HAP-1 (cell line): ENCODE measurements around the gene TAF15.

Source experiments
- DNase-seq, 2 experiments: peaks; one replicate each; pipeline ENCODE4 v3.0.0-alpha.2; 2016 to 2020; ENCODE audit warnings: low spot score in 2 of 2
- H3K27me3 ChIP-seq: fragments of 250-450 bp; sonication (Bioruptor Pico); 2 replicates; pipeline ENCODE4 v1.5.1; 2020; ENCODE audit warnings: low read depth, mild to moderate bottlenecking, moderate library complexity
- H3K36me3 ChIP-seq: fragments of 250-450 bp; sonication (Bioruptor Pico); replicated peaks from 2 replicates; pipeline ENCODE4 v1.5.1; 2020; ENCODE audit warnings: mild to moderate bottlenecking
- H3K4me1 ChIP-seq: fragments of 250-450 bp; sonication (Bioruptor Pico); 2 replicates; pipeline ENCODE4 v1.5.1; 2020; ENCODE audit warnings: mild to moderate bottlenecking
- H3K4me3 ChIP-seq: fragments of 250-450 bp; sonication (Bioruptor Pico); 2 replicates; pipeline ENCODE4 v1.5.1; 2020; ENCODE audit warnings: mild to moderate bottlenecking, moderate library complexity
- H3K9me3 ChIP-seq: fragments of 250-450 bp; sonication (Bioruptor Pico); 2 replicates; pipeline ENCODE4 v1.5.1; 2020; ENCODE audit warnings: mild to moderate bottlenecking, moderate library complexity
- in situ Hi-C: fragments of 300-500 bp; cut with MboI; formaldehyde crosslinking; loops from 3 replicates; pipeline ENCODE4 v1.14.3; 2020; ENCODE audit warnings: low sequenced_read_pairs, inconsistent platforms, mixed read lengths

TAF15 gene

GRCh38 chr17:35855965-35856364 is 46.7 kb downstream of the TAF15 start:
- DNase-seq = no peak
- in situ Hi-C loops = no loop called here

GRCh38 chr17:35856603-35857002 is 47.3 kb downstream of the TAF15 start:
- Histone ChIP-seq H3K36me3 (peaks cover 16% of the 10 kb centered on the region), H3K9me3 (no peaks in the 10 kb centered on the region), H3K4me3 (no peak overlapping the region), H3K4me1 (no peaks in the 10 kb centered on the region), H3K27me3 (no peaks in the 10 kb centered on the region)
- DNase-seq = no peak
- in situ Hi-C loops = no loop called here

More at GRCh38 chr17:35855965-35856364, 46.7 kb downstream of the TAF15 start:
- H3K36me3 ChIP-seq = peaks cover 16% of the 10 kb centered on the region
- no peaks in the 10 kb centered on the region for H3K4me1 ChIP-seq
- no peaks in the 10 kb centered on the region for H3K27me3 ChIP-seq
- no peaks in the 10 kb centered on the region for H3K9me3 ChIP-seq
- H3K4me3 ChIP-seq = no peak overlapping the region

- in situ Hi-C loops = no loop called here
- DNase-seq = no peak
- Histone ChIP-seq H3K36me3 (no peaks in the 10 kb centered on the region), H3K4me3 (no peak overlapping the region), H3K9me3 (no peaks in the 10 kb centered on the region), H3K4me1 (no peaks in the 10 kb centered on the region), H3K27me3 (no peaks in the 10 kb centered on the region)
Observed at GRCh38 chr17:35864853-35865252, 55.6 kb downstream of the TAF15 start.

- H3K4me3 ChIP-seq = no peak overlapping the region
- H3K9me3 ChIP-seq = no peaks in the 10 kb centered on the region
- no peaks in the 10 kb centered on the region for H3K27me3 ChIP-seq
- no peaks in the 10 kb centered on the region for H3K36me3 ChIP-seq
- no peak for DNase-seq
- in situ Hi-C loops = no loop called here
- H3K4me1 ChIP-seq = no peaks in the 10 kb centered on the region
Observed at GRCh38 chr17:35865412-35866340, 56.4 kb downstream of the TAF15 start.

- no peaks in the 10 kb centered on the region for H3K4me1 ChIP-seq
- no peak for DNase-seq
Observed at GRCh38 chr17:35866341-35866950, 57.2 kb downstream of the TAF15 start.

GRCh38 chr17:35867574-35867973 is 58.3 kb downstream of the TAF15 start:
- no peak for DNase-seq
- Histone ChIP-seq H3K9me3 (no peaks in the 10 kb centered on the region), H3K36me3 (no peaks in the 10 kb centered on the region), H3K27me3 (no peaks in the 10 kb centered on the region), H3K4me3 (no peak overlapping the region), H3K4me1 (no peaks in the 10 kb centered on the region)
- in situ Hi-C loops = no loop called here

More at GRCh38 chr17:35866341-35866950, 57.2 kb downstream of the TAF15 start:
- Histone ChIP-seq H3K9me3 (no peaks in the 10 kb centered on the region), H3K4me3 (no peak overlapping the region), H3K36me3 (no peaks in the 10 kb centered on the region), H3K27me3 (no peaks in the 10 kb centered on the region)
- in situ Hi-C loops = no loop called here

GRCh38 chr17:35868737-35869136 is 59.5 kb downstream of the TAF15 start, which contains the start of gene HEATR9:
HEATR9 (minus strand) TSS chr17:35868891; CDS start chr17:35868742, 149 bp downstream.
- no peaks in the 10 kb centered on the region for H3K9me3 ChIP-seq
- in situ Hi-C loops = no loop called here
- H3K4me1 ChIP-seq = no peaks in the 10 kb centered on the region
- no peak within 1 kb of the TSS for H3K4me3 ChIP-seq
- no peaks in the 10 kb centered on the region for H3K27me3 ChIP-seq
- H3K36me3 ChIP-seq = no peaks in the 10 kb centered on the region
- no peak for DNase-seq

- Histone ChIP-seq H3K4me1 (no peaks in the 10 kb centered on the region), H3K27me3 (no peaks in the 10 kb centered on the region), H3K9me3 (no peaks in the 10 kb centered on the region), H3K4me3 (no peak overlapping the region), H3K36me3 (no peaks in the 10 kb centered on the region)
- in situ Hi-C loops = no loop called here
- DNase-seq = no peak
Observed at GRCh38 chr17:35870906-35871819, 61.9 kb downstream of the TAF15 start.

GRCh38 chr17:35872196-35872980 is 63.1 kb downstream of the TAF15 start:
- H3K36me3 ChIP-seq = no peaks in the 10 kb centered on the region
- no peak for DNase-seq
- in situ Hi-C loops = no loop called here
- no peaks in the 10 kb centered on the region for H3K4me1 ChIP-seq
- no peaks in the 10 kb centered on the region for H3K27me3 ChIP-seq
- no peaks in the 10 kb centered on the region for H3K9me3 ChIP-seq
- no peak overlapping the region for H3K4me3 ChIP-seq

GRCh38 chr17:35875072-35875799 is 66.0 kb downstream of the TAF15 start:
- no peak for DNase-seq
- in situ Hi-C loops = no loop called here
- H3K4me1 ChIP-seq = no peaks in the 10 kb centered on the region

GRCh38 chr17:35875800-35876139 is 66.5 kb downstream of the TAF15 start:
- Histone ChIP-seq H3K4me3 (no peak overlapping the region), H3K27me3 (no peaks in the 10 kb centered on the region), H3K9me3 (no peaks in the 10 kb centered on the region), H3K36me3 (no peaks in the 10 kb centered on the region), H3K4me1 (no peaks in the 10 kb centered on the region)
- no peak for DNase-seq
- in situ Hi-C loops = no loop called here

More at GRCh38 chr17:35875072-35875799, 66.0 kb downstream of the TAF15 start:
- Histone ChIP-seq H3K9me3 (no peaks in the 10 kb centered on the region), H3K36me3 (no peaks in the 10 kb centered on the region), H3K27me3 (no peaks in the 10 kb centered on the region), H3K4me3 (no peak overlapping the region)

GRCh38 chr17:35876534-35876933 is 67.2 kb downstream of the TAF15 start:
- H3K27me3 ChIP-seq = no peaks in the 10 kb centered on the region
- H3K4me1 ChIP-seq = no peaks in the 10 kb centered on the region
- in situ Hi-C loops = no loop called here

More at GRCh38 chr17:35876534-35876933, 67.2 kb downstream of the TAF15 start:
- H3K4me3 ChIP-seq = no peak overlapping the region
- no peak for DNase-seq
- H3K36me3 ChIP-seq = no peaks in the 10 kb centered on the region
- H3K9me3 ChIP-seq = no peaks in the 10 kb centered on the region
